Measurements from ENCODE around the gene SUFU.

SUFU gene

GRCh38 chr10:102642736-102643335, 139.1 kb downstream of the SUFU start:
- peak; percentile 80 for DNase-seq

DNA sequence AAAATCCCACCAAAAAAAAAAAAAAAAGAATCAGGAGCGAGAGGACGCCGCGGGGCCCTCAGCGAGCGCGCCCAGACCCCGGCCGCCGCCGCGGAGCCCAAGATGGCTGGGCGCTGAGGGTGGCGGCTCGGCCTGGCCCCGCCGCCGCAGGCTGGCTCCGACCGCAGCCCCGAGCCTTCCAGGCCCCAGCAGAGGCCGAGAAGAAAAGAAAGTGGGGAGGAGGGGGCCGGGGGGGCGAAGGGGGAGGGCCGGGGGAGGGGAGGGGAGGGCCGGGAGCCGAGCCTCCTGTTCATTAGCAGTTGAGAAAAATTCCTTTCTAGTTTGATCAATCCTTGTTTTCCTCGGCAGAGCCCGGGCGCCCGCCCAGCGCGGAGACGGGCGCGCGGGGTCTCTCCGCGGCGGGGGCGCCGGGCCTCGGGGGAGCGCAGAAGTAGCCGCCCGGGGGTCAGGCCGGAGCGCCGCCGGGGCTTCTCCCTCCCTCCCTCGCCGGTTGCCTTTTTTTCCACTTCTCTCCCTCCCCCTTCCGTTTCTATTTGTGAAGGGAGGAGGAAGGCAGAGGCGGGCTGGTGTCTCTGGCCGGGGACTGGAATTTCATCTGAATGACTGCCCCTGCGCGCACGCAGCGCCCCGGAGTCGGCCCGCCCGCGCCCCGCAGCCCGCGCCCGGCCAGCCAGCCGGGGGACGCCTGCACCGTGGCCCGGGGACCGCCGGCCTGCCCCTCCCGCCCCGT, 139.7 kb downstream of the SUFU start:
- DNase-seq: peak; percentile 88

DNA sequence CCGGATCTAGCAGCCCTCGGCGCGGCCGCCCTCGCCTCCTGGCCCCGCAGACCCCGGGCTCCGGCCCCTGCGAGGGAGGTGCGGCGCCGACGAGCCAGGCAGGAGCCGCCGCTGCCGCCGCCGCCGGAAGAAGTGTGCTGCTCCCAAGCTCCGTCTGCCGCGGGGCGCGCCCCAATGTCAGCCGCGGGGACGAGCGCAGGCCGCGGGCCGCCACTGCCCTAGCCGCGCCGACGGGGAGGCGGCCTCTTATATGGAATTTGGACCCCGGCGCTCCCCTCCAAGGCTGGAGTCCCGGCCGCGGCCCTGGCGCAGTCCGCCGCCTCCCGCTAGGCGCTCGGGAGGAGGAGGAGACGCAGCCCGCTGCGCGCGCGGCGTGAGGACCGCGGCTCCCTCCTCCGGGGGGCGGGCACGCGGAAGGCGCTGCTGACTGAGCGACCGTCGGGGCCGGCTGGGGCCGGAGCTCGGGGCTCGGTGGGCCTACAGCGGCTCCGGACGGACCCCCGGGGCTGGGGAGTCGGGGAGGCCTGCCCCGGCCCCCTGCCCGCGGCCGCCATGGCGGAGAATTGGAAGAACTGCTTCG, 140.4 kb downstream of the SUFU start, which contains the start of gene TRIM8:
TRIM8 (plus strand) TSS at position 414 of the 580 bp plus-strand sequence; CDS start at position 553, 139 bp downstream.
- DNase-seq: no peak

DNA sequence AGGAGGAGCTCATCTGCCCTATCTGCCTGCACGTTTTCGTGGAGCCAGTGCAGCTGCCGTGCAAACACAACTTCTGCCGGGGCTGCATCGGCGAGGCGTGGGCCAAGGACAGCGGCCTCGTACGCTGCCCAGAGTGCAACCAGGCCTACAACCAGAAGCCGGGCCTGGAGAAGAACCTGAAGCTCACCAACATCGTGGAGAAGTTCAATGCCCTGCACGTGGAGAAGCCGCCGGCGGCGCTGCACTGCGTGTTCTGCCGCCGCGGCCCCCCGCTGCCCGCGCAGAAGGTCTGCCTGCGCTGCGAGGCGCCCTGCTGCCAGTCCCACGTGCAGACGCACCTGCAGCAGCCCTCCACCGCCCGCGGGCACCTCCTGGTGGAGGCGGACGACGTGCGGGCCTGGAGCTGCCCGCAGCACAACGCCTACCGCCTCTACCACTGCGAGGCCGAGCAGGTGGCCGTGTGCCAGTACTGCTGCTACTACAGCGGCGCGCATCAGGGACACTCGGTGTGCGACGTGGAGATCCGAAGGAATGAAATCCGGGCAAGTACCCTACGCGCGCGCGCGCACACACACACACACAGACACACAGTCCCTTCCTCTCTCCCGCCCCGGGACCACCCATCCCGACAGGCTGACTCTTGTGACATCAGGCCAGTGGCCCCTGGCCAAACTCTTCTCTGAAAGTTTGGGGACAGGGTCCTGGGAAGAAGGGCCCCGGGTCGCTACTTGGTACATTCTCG, 141.0 kb downstream of the SUFU start:
- peak; percentile 84 for DNase-seq

DNA sequence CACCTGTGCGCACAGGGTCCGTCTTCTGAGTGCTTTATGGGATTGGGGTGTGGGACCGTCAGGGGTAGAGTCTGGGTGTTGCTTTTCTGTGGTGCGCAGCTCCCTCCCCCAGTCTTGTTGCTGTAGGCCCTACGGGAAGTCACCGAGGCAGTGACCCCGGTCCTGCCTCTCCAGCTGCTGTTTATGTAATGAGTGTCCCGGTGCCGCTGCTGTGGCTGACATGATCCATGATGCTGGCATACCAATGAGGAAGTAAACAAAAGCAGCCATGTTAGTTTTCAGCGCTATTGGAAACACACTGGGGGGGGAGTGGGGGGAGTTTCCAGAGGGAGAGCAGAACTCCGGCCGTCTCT, 141.6 kb downstream of the SUFU start:
- no peak for DNase-seq

DNA sequence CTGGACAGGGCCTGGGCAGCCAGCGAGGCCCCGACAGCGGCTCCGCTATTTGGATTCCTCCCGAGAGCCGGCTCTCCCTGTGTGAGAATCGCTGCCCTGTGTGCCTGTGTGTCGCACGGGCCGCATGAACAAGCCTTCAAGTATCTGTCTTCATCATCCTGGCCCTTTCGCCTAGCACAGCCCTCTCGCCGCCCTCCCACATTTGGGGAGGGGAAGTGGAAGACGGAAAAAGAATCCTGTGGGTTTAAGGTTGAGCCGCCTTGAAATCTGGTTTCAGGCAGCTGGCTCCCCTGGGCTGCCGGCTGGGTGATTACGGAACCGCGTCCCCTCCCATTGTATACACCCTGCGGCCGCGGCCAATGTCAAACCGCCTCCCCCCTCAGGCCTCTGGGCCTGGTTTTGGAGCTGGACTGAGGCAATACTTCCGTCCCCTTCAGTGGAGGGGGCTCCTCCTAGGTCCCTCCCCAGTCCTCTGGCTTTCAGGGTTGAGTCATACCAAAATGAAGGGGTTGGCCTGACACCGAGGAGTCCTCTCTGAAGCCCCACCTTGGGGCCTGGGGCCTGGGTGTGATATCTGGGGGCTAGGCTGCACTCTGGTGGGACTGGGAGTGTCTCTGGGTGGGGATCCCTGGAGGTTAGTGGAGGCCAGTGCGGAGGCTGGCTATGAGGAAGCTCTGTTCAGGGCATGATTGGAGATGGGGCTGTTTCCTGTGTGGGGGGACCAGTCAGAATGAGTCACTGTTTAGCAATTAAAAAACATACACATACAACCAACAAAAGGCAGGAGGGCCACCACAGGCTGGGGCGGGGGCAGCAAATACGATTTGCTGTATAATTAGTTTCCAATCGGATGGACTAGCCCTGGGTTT, 142.2 kb downstream of the SUFU start:
- DNase-seq: peak; percentile 97

DNA sequence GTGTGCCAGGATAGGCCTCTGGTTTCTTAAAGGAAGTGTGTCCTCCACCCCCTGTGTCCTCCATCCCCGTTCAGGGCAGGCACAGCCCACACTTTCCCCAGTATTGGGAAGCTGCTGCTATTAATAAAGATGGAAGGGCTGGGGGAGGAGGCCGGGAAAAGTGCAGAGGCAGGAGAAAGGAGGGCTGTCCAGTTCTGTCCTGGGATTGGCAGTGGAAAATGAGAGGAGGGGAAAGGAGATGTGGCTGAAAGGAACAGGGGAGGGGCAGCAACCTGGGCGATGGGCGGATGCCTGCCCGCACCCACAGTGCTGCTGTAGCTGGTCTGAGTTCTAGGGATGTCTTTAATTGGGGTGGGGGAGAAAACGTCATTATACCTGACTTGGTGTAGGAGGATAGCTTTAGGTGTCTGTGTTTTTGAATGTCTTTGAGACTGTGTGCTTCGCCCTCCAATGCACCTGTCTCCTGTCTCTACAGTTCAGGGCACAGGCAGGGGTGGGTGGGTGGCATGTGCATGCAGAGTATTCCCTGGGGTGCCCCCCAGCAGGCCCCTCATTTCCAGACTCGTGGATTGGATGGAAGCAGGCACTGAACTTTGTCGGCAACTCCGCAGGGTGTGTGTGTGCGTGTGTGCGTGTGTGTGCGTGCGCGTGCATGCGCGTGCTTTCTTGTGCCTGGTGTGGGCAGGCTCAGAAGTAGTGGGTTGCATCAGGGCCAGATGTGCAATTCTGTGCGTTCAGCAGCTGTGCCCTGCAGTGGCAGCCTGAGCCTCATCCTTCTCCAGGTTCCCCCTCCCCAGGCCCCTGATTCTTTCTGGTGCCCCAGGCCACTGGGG, 143.1 kb downstream of the SUFU start:
- peak; percentile 83 for DNase-seq

- peak; percentile 39 for DNase-seq
Measured at GRCh38 chr10:102647443-102648268, 143.9 kb downstream of the SUFU start.

- no peak for DNase-seq
Measured at GRCh38 chr10:102648269-102648888, 144.6 kb downstream of the SUFU start.

DNA sequence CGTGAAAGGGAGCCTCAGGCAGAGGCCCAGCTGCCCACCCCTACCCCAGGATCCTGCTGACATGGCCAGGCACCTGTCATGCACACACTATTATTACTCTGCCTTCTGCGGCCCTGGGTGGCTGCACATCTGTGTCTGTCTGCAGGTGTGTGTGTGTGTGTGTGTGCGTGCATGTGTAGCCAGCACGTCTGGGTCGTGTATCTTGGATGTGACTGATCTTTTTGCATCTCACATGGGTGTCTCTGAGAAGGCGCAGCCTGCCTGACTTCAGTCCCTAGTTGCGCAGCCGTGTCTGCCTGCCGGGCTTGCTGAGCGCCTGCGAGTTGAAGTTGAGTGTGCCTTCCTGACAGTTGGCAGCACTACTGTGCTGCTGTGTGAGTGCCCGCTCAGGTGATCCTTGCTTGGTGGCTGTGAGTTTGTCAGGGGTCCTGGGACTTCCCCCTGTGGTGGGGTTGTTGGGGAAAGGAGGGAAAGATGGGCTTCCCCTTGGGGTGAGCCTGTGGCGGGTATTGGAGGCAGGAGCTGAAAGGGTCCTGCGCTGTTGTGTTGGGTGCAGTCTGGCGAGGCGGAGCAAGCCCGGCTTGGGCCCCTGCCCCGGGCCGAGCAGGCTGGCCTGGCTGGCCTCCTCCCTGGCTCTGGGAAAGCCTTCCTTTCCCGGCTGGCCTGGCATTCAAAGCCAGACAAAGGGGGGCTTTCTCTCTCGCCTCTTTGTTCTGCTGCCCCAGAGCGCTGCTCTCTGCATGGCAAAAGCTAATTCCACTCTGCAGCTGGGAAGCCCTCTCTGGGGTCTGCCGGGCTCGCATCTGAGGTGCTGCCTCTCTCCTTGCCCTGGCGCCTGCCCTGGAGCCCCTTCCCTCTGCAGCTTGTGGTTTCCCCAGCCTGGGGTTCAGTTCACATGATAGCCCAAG, 145.4 kb downstream of the SUFU start:
- peak; percentile 46 for DNase-seq

- DNase-seq: no peak
Measured at GRCh38 chr10:102649797-102650654, 146.3 kb downstream of the SUFU start.

- no peak for DNase-seq
Measured at GRCh38 chr10:102650655-102651454, 147.1 kb downstream of the SUFU start.

GRCh38 chr10:102651455-102652169, 147.8 kb downstream of the SUFU start:
- DNase-seq: no peak

DNA sequence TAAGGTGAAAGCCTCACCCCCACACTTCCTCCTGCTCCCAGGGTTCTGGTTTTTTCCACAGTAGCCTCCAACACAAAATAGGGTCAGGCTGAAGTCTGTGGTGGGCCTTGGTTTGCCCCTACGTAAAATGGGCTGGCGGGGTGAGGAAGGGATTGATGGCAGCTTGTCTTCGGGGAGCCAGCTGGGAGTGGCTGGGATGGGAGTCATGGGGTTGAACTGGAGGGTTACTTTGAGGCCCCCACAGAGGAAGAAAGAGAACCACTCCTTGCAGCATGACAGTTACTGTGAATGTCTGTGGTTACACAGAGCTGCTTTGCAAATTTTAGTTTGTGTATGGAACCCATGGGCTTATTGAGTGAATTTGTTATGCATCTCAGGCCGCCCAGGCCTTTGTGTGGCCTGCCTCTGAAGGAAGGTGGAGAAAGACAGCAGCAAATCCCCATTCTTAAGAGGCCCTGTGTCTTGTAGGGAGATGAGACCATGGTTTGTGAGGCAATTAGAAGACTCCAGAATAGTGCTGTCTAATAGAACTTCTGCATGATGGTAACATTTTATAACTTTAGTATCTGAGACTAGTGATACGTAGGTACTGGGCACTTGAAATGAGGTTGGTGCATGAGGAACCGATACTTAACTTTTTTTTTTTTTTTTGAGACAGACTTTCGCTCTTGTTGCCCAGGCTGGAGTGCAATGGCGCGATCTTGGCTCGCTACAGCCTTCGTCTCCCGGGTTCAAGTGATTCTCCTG, 148.6 kb downstream of the SUFU start:
- DNase-seq: no peak

DNA sequence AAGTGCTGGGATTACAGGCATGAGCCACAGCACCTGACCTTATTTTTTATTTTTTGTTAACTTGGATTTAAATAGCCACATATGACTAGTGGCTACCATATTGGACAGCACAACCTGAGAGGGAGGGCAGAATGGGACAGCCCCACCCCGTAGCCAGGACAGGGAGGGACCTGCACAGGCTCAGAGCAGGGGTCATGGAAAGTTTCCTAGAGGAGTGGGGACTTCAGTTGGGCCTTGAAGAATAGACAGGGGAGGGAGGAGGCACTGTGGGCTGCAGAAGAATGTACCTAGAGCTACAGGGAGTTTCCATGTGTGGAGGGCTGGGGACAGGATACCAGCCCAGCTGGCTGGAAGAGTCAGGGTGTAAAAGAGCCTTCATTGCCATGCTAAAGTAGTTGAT, 149.3 kb downstream of the SUFU start:
- DNase-seq: no peak

- no peak for DNase-seq
Measured at GRCh38 chr10:102654566-102654965, 150.8 kb downstream of the SUFU start.
